Tibial artery (tissue), 4 donors: ENCODE data around the gene CCDC167.

ENCODE experiments used
- DNase-seq, 2 donors: peaks; one replicate each; pipeline ENCODE4 v3.0.0-alpha.2; 2019
- H3K27ac ChIP-seq, 2 donors: fragments of 200-600 bp; sonication (generic) in 1 of 2; 1 replicate in 1 of 2; 2 replicates in 1 of 2; pipeline ENCODE4 v1.5.1; 2018 to 2019; ENCODE audit warnings: mild to moderate bottlenecking in 1 of 2
- H3K27me3 ChIP-seq, 2 donors: fragments of 200-600 bp; sonication (generic) in 1 of 2; one replicate each; pipeline versions ENCODE4 v1.5.1 to v1.6.0; 2016 to 2019
- H3K36me3 ChIP-seq, 3 donors: fragments of 200-600 bp; sonication (generic) in 2 of 3; one replicate each; pipeline ENCODE4 v1.5.1; 2016 to 2019; ENCODE audit warnings: mild to moderate bottlenecking in 2 of 3
- H3K4me1 ChIP-seq, 4 donors: fragments of 200-600 bp; sonication (generic) in 2 of 4; 1 replicate in 3 of 4; 2 replicates in 1 of 4; pipeline ENCODE4 v1.5.1; 2016 to 2019
- H3K4me3 ChIP-seq, 2 donors: fragments of 200-600 bp; sonication (generic) in 1 of 2; 1 replicate in 1 of 2; 2 replicates in 1 of 2; pipeline ENCODE4 v1.5.1; 2018 to 2019; ENCODE audit warnings: mild to moderate bottlenecking in 2 of 2
- H3K9me3 ChIP-seq, 3 donors: fragments of 200-600 bp; sonication (generic) in 1 of 3; one replicate each; pipeline ENCODE4 v1.5.1; 2016 to 2019
- CTCF ChIP-seq, 2 experiments: fragments of 200-600 bp in 1 of 2; fragments of 450-650 bp in 1 of 2; IDR thresholded peaks; one replicate each; pipeline ENCODE4 v1.5.1; 2017 to 2019; ENCODE audit warnings: antibody characterized with exemption in 2 of 2, mild to moderate bottlenecking in 1 of 2, moderate library complexity in 1 of 2
- intact Hi-C: fragments of 100-400 bp; cut with DNase I; formaldehyde crosslinking; loops from one replicate; pipeline ENCODE4 v1.15.0; 2023; ENCODE audit warnings: low total_unique reads

CCDC167 gene

DNA sequence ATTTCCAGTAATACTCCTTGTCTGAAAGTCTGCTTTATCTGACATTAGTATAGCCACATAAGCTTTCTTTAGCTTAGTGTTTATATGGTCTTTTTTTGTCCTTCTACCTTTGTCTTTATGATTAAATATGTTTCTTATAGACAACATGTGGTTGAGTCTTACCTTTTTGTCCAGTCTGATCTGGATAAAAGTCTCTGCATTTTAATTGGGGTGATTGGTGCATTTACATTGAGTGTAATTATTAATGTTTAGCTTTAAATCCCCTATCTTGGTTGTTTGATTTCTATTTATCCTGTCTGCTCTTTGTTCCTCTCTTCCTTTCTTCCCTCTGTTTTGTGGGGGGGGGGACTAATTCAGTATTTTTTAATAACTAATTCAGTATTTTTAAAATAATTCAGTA lies 32.0 kb downstream of the CCDC167 start:
- Histone ChIP-seq H3K27me3 (no peaks in the 10 kb centered on the region), H3K4me1 (no peaks in the 10 kb centered on the region), H3K27ac (no peak overlapping the region), H3K9me3 (no peaks in the 10 kb centered on the region), H3K4me3 (no peak overlapping the region), H3K36me3 (peaks cover 49 to 64% (median 49%) of the 10 kb centered on the region in 3 donors)
- DNase-seq: no peak
- intact Hi-C loops: no loop called here
- no peak for TF ChIP-seq CTCF (IDR thresholded peaks at IDR 0.05)

DNA sequence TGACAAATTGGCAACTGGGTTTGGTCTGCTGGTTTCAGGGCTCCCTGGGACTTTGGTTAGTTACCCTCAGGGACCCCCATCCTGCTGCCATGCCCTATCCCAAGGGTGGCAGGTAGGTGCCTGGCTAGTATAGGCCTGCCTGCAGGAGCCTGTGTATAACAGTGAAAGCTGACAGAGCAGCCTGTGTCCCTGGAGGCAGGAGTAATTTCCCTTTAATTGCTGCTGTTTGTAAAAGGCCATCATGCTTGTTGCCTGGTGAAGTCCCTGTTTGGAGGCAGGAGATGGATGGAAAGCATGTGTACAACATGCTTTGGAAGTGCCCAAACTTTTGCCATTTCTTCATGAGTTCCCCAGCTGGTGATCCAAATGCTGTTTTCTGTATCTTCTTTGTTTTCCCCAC lies 36.6 kb downstream of the CCDC167 start:
- no peak for TF ChIP-seq CTCF (IDR thresholded peaks at IDR 0.05)
- H3K27me3 ChIP-seq: no peaks in the 10 kb centered on the region
- H3K4me1 ChIP-seq: no peaks in the 10 kb centered on the region
- H3K4me3 ChIP-seq: no peak overlapping the region
- peaks cover 60 to 77% (median 74%) of the 10 kb centered on the region in 3 donors for H3K36me3 ChIP-seq
- no peaks in the 10 kb centered on the region for H3K9me3 ChIP-seq
- intact Hi-C loops: no loop called here
- no peak for DNase-seq
- H3K27ac ChIP-seq: no peak overlapping the region

DNA sequence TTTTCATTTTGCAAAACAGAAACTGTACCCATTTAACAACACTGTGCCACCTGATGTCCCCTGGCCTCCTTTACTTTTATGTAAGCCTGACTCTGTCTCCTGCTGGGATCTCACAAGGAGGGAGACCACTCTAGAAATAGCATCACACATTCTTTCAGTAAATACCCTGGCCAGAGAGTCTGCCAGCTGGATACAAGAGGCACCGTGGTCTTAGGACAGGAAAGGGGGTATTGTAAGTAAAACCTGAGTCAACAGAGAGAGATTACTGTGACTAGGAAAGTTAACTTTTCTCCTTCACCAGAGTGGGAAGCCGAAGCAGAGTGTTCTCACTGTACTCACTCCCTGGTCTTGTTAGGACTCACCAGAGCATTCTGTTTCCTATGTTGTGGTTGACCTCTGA lies 38.9 kb downstream of the CCDC167 start:
- Histone ChIP-seq H3K9me3 (no peaks in the 10 kb centered on the region), H3K4me1 (no peaks in the 10 kb centered on the region), H3K27me3 (no peaks in the 10 kb centered on the region), H3K27ac (no peak overlapping the region), H3K36me3 (peaks cover 44 to 89% (median 83%) of the 10 kb centered on the region in 3 donors), H3K4me3 (no peak overlapping the region)
- TF ChIP-seq CTCF (IDR thresholded peaks at IDR 0.05): no peak
- intact Hi-C loops: no loop called here
- no peak for DNase-seq

DNA sequence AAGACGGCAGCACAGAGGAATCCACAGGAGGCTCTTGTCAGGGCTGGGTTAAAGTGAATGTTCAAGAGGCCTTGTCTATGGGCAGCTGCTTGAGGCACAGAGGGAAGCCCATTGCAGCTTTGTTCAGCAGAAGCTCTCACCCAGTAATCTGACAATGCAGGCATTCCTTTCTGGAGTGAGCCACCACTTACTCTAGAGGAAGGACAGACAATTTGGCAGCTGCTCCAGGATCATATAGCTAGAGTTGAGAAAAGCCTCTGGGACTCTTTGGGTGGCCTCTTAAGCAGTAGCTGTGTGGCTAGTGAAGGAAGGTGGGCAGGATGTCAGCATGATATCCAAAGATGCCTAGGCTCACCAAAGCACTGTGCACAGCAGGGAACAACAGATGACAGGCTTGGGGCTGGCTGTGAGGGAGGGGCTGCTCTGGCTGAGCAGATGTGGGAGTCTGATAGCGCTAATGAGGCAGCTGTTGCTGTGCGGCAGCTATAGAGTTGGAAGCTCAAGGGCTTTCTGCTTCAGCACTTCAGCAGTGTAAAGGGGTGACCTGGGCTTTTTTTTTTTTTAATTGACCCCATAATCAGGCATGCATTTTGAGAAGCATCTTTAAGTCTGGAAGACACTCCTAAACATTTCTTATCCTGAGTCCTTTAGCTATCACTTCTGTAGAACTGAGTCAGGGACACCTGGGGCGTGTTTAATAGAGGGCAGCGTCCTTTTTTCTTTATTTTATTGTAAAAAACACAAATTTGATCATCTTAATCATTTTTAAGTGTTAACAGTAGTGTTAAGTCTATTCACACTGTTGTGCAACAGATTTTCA lies 39.5 kb downstream of the CCDC167 start:
- no peaks in the 10 kb centered on the region for H3K27me3 ChIP-seq
- peaks cover 44 to 95% (median 84%) of the 10 kb centered on the region in 3 donors for H3K36me3 ChIP-seq
- no peak overlapping the region for H3K4me3 ChIP-seq
- H3K4me1 ChIP-seq: no peaks in the 10 kb centered on the region
- no peak overlapping the region for H3K27ac ChIP-seq
- no peaks in the 10 kb centered on the region for H3K9me3 ChIP-seq
- DNase-seq: no peak
- no peak for TF ChIP-seq CTCF (IDR thresholded peaks at IDR 0.05)
- intact Hi-C loops: no loop called here

DNA sequence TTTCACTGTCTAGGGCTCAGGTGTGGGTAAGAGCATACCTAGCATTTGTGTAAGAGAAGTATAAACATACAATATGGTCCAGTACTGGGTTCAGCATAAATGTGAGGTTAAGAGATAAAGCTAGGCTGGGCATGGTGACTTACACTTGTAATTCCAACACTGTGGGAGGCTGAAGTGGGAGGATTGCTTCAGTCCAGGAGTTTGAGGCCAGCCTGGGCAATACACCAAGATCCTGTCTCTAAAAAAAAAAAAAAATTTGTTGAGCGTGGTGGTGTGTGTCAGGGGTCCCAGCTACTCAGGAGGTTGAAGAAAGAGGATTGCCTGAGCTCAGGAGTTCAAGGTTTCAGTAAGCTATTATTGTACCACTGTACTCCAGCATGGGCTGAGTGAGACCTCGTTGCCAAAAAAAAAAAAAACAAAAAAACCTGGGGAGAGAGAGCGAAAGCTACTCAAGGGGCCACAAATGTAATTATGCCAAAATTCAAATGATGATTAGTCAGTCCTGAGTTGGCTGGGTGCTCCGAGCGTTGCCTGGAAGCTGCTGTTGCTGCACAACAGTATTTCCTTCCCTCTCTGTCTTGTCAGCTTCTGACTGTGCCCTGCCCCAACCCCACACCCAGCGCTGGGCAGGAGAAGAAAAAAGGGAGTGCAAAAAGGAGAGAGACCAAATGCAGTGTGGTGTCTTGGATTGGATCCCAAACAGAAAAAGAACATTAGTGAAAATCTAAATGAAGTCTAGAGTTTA lies 42.7 kb downstream of the CCDC167 start:
- no peak for TF ChIP-seq CTCF (IDR thresholded peaks at IDR 0.05)
- no peaks in the 10 kb centered on the region for H3K4me1 ChIP-seq
- no peak overlapping the region for H3K27ac ChIP-seq
- no peaks in the 10 kb centered on the region for H3K9me3 ChIP-seq
- no peaks in the 10 kb centered on the region for H3K27me3 ChIP-seq
- H3K36me3 ChIP-seq: peaks cover 42 to 100% (median 86%) of the 10 kb centered on the region in 3 donors
- H3K4me3 ChIP-seq: no peak overlapping the region
- intact Hi-C loops: no loop called here
- no peak for DNase-seq
